ENCODE data around the gene FRMD4A. TPM values are rescaled to one million over a fixed set of nuclear protein-coding genes. Genes with fewer than 3 reads are reported as not detected.

The FRMD4A gene
- total and polyA plus RNA-seq, 2 experiments from 2014 or later: 11.9 to 17.5 TPM

- WGBS, 2 experiments (ENCODE audit: low coverage in 1 of 2, low lambda C conversion rate in 2 of 2, missing lambda C conversion rate in 2 of 2): 30 to 34% methylated on average over 5 of the region's 5 CpGs
Observed at GRCh38 chr10:14322526-14323188, 8.1 kb downstream of the FRMD4A start.

DNA sequence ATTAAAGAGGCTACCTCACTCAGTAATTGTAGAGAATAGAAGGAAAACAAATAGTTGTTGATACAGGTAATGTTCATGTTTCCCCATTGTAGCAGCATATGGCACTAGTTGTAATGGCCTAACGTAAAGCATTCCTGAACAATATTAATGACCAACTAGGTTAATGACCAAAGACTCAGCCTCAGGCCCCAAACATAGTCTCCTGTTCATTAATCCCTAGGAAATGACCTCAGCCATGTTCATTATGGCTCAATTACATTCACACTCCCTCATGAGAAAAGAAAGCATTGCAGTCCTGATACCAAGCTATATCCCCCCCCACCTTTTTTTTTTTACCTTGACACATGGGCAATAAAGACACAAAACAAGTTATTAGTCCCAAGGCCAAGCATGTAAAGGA is 12.7 kb downstream of the FRMD4A start:
- no peak overlapping the region for H2AFZ ChIP-seq
- H3K9me2 ChIP-seq (ENCODE audit: insufficient read depth): no peaks in the 10 kb centered on the region
- no peak overlapping the region for H3K27ac ChIP-seq
- DNase-seq: no peak
- H3K79me2 ChIP-seq (ENCODE audit: insufficient read depth): no peaks in the 10 kb centered on the region
- TF ChIP-seq EZH2 (IDR thresholded peaks at IDR 0.05; ENCODE audit: insufficient read depth, poor library complexity, severe bottlenecking) (no peak), EZH2phosphoT487 (IDR thresholded peaks at IDR 0.05; ENCODE audit: insufficient read depth, low read depth) (no peak)
- H3K36me3 ChIP-seq (ENCODE audit: low read depth): no peaks in the 10 kb centered on the region
- no peaks in the 10 kb centered on the region for H3K9me3 ChIP-seq (ENCODE audit: low read depth)
- no peaks in the 10 kb centered on the region for H4K20me1 ChIP-seq (ENCODE audit: insufficient read depth)
- H3K4me2 ChIP-seq (ENCODE audit: unreplicated experiment): no peak overlapping the region
- no peak overlapping the region for H3K4me3 ChIP-seq
- 45 to 57% methylated on average over 1 of the region's 1 CpG for WGBS, 2 experiments (ENCODE audit: low coverage in 1 of 2, low lambda C conversion rate in 2 of 2, missing lambda C conversion rate in 2 of 2)
- H3F3A ChIP-seq (ENCODE audit: insufficient read depth): no peaks in the 10 kb centered on the region
- peaks cover 14% of the 10 kb centered on the region for H3K27me3 ChIP-seq (replicated peaks; ENCODE audit: insufficient read depth)
- no peak overlapping the region for H3K9ac ChIP-seq
- in situ Hi-C loops (cut with MboI): no loop called here
- H3K4me1 ChIP-seq (ENCODE audit: insufficient read depth): no peaks in the 10 kb centered on the region

More at GRCh38 chr10:14322526-14323188, 8.1 kb downstream of the FRMD4A start:
- Histone ChIP-seq H3K4me2 (ENCODE audit: unreplicated experiment) (no peak overlapping the region), H3K27ac (no peak overlapping the region), H3K36me3 (ENCODE audit: low read depth) (no peaks in the 10 kb centered on the region), H3K79me2 (ENCODE audit: insufficient read depth) (no peaks in the 10 kb centered on the region), H2AFZ (no peak overlapping the region), H3K4me1 (ENCODE audit: insufficient read depth) (no peaks in the 10 kb centered on the region), H3F3A (ENCODE audit: insufficient read depth) (no peaks in the 10 kb centered on the region), H3K9me2 (ENCODE audit: insufficient read depth) (no peaks in the 10 kb centered on the region), H3K4me3 (no peak overlapping the region), H4K20me1 (ENCODE audit: insufficient read depth) (no peaks in the 10 kb centered on the region), H3K27me3 (replicated peaks; ENCODE audit: insufficient read depth) (peaks cover 21% of the 10 kb centered on the region), H3K9me3 (ENCODE audit: low read depth) (no peaks in the 10 kb centered on the region), H3K9ac (no peak overlapping the region)
- TF ChIP-seq EZH2phosphoT487 (IDR thresholded peaks at IDR 0.05; ENCODE audit: insufficient read depth, low read depth) (no peak), EZH2 (IDR thresholded peaks at IDR 0.05; ENCODE audit: insufficient read depth, poor library complexity, severe bottlenecking) (no peak)
- no peak for DNase-seq
- in situ Hi-C loops (cut with MboI): no loop called here

- H4K20me1 ChIP-seq (ENCODE audit: insufficient read depth): no peaks in the 10 kb centered on the region
- H3K4me2 ChIP-seq (ENCODE audit: unreplicated experiment): no peak overlapping the region
- no peaks in the 10 kb centered on the region for H3K79me2 ChIP-seq (ENCODE audit: insufficient read depth)
- H3K36me3 ChIP-seq (ENCODE audit: low read depth): no peaks in the 10 kb centered on the region
- no peak overlapping the region for H3K27ac ChIP-seq
- no peak overlapping the region for H2AFZ ChIP-seq
- TF ChIP-seq EZH2phosphoT487 (IDR thresholded peaks at IDR 0.05; ENCODE audit: insufficient read depth, low read depth) (no peak), EZH2 (IDR thresholded peaks at IDR 0.05; ENCODE audit: insufficient read depth, poor library complexity, severe bottlenecking) (no peak)
- H3K4me3 ChIP-seq: no peak overlapping the region
- H3K9ac ChIP-seq: no peak overlapping the region
- H3K9me3 ChIP-seq (ENCODE audit: low read depth): no peaks in the 10 kb centered on the region
- peaks cover 14% of the 10 kb centered on the region for H3K27me3 ChIP-seq (replicated peaks; ENCODE audit: insufficient read depth)
- no peak for DNase-seq
- WGBS, 2 experiments (ENCODE audit: low coverage in 1 of 2, low lambda C conversion rate in 2 of 2, missing lambda C conversion rate in 2 of 2): 40 to 50% methylated on average over 4 of the region's 4 CpGs
- no peaks in the 10 kb centered on the region for H3F3A ChIP-seq (ENCODE audit: insufficient read depth)
- H3K9me2 ChIP-seq (ENCODE audit: insufficient read depth): no peaks in the 10 kb centered on the region
- H3K4me1 ChIP-seq (ENCODE audit: insufficient read depth): no peaks in the 10 kb centered on the region
- in situ Hi-C loops (cut with MboI): no loop called here
Observed at GRCh38 chr10:14312014-14312413, 18.7 kb downstream of the FRMD4A start.

- Histone ChIP-seq H3K9ac (no peak overlapping the region), H3K4me1 (ENCODE audit: insufficient read depth) (no peaks in the 10 kb centered on the region), H3F3A (ENCODE audit: insufficient read depth) (no peaks in the 10 kb centered on the region), H2AFZ (no peak overlapping the region), H3K9me2 (ENCODE audit: insufficient read depth) (no peaks in the 10 kb centered on the region), H3K27ac (no peak overlapping the region), H3K27me3 (replicated peaks; ENCODE audit: insufficient read depth) (peaks cover 14% of the 10 kb centered on the region), H4K20me1 (ENCODE audit: insufficient read depth) (no peaks in the 10 kb centered on the region), H3K4me2 (ENCODE audit: unreplicated experiment) (no peak overlapping the region), H3K9me3 (ENCODE audit: low read depth) (no peaks in the 10 kb centered on the region), H3K36me3 (ENCODE audit: low read depth) (no peaks in the 10 kb centered on the region), H3K4me3 (no peak overlapping the region), H3K79me2 (ENCODE audit: insufficient read depth) (no peaks in the 10 kb centered on the region)
- DNase-seq: no peak
- in situ Hi-C loops (cut with MboI): no loop called here
- 37 to 45% methylated on average over 6 of the region's 6 CpGs for WGBS, 2 experiments (ENCODE audit: low coverage in 1 of 2, low lambda C conversion rate in 2 of 2, missing lambda C conversion rate in 2 of 2)
- TF ChIP-seq EZH2 (IDR thresholded peaks at IDR 0.05; ENCODE audit: insufficient read depth, poor library complexity, severe bottlenecking) (no peak), EZH2phosphoT487 (IDR thresholded peaks at IDR 0.05; ENCODE audit: insufficient read depth, low read depth) (no peak)
Observed at GRCh38 chr10:14311206-14311957, 19.3 kb downstream of the FRMD4A start.
